Measurements from ENCODE around the gene PSMC3. TPM values are rescaled to one million over a fixed set of nuclear protein-coding genes. Genes with fewer than 3 reads are reported as not detected.
A peak's percentile ranks its signal among the peaks of the same experiment; 100 is the strongest.

The PSMC3 gene
- total RNA-seq, 1 experiment from 2014 or later = 222 TPM

GRCh38 chr11:47377571-47378009 lies 48.6 kb downstream of the PSMC3 start:
- Histone ChIP-seq H3K4me3 (no peak overlapping the region), H2AFZ (no peak overlapping the region), H3K36me3 (ENCODE audit: low read depth) (no peaks in the 10 kb centered on the region), H3K4me1 (replicated peaks; ENCODE audit: insufficient read depth) (no peaks in the 10 kb centered on the region), H4K20me1 (ENCODE audit: insufficient read depth) (no peaks in the 10 kb centered on the region), H3K9me2 (ENCODE audit: insufficient read depth) (no peaks in the 10 kb centered on the region), H3K27me3 (ENCODE audit: insufficient read depth, low read depth) (no peaks in the 10 kb centered on the region), H3F3A (ENCODE audit: insufficient read depth, low read depth) (no peaks in the 10 kb centered on the region), H3K79me2 (ENCODE audit: low read depth) (no peaks in the 10 kb centered on the region), H3K4me2 (no peak overlapping the region), H3K27ac (no peak overlapping the region), H3K9me3 (ENCODE audit: insufficient read depth, low read depth) (no peaks in the 10 kb centered on the region)
- TF ChIP-seq CTCF (conservative IDR thresholded peaks at IDR 0.05) (no peak), EZH2 (IDR thresholded peaks at IDR 0.05; ENCODE audit: low read depth) (no peak)
- peak in 1 of 2 experiments; percentile 25 for DNase-seq
- BruUV-seq (replicated peaks) = no TSS peak
- POLR2A ChIA-PET (ENCODE audit: unreplicated experiment) = no interaction called here
- intact Hi-C loops (cut with micrococcal nuclease; ENCODE audit: unreplicated experiment) = no loop called here
- CTCF ChIA-PET = no interaction called here

GRCh38 chr11:47376525-47377371 lies 49.5 kb downstream of the PSMC3 start:
- no peak overlapping the region for H2AFZ ChIP-seq
- H3K4me1 ChIP-seq (replicated peaks; ENCODE audit: insufficient read depth) = no peaks in the 10 kb centered on the region
- DNase-seq = peak in 1 of 2 experiments; percentile 33
- no peaks in the 10 kb centered on the region for H3K9me2 ChIP-seq (ENCODE audit: insufficient read depth)
- intact Hi-C loops (cut with micrococcal nuclease; ENCODE audit: unreplicated experiment) = no loop called here
- ChIA-PET POLR2A (ENCODE audit: unreplicated experiment) (no interaction called here), CTCF (no interaction called here)
- H3K4me2 ChIP-seq = no peak overlapping the region
- H3K4me3 ChIP-seq = no peak overlapping the region
- H3K27ac ChIP-seq = no peak overlapping the region
- BruUV-seq (replicated peaks) = no TSS peak
- no peaks in the 10 kb centered on the region for H3K27me3 ChIP-seq (ENCODE audit: insufficient read depth, low read depth)
- no peaks in the 10 kb centered on the region for H4K20me1 ChIP-seq (ENCODE audit: insufficient read depth)
- H3K36me3 ChIP-seq (ENCODE audit: low read depth) = no peaks in the 10 kb centered on the region
- H3F3A ChIP-seq (ENCODE audit: insufficient read depth, low read depth) = no peaks in the 10 kb centered on the region
- TF ChIP-seq EZH2 (IDR thresholded peaks at IDR 0.05; ENCODE audit: low read depth) (no peak), CTCF (conservative IDR thresholded peaks at IDR 0.05) (no peak)
- H3K79me2 ChIP-seq (ENCODE audit: low read depth) = no peaks in the 10 kb centered on the region
- H3K9me3 ChIP-seq (ENCODE audit: insufficient read depth, low read depth) = no peaks in the 10 kb centered on the region

GRCh38 chr11:47376107-47376524 lies 50.1 kb downstream of the PSMC3 start:
- Histone ChIP-seq H3K9me2 (ENCODE audit: insufficient read depth) (no peaks in the 10 kb centered on the region), H3K27ac (no peak overlapping the region), H3K9me3 (ENCODE audit: insufficient read depth, low read depth) (no peaks in the 10 kb centered on the region), H3K4me2 (no peak overlapping the region), H3K36me3 (ENCODE audit: low read depth) (no peaks in the 10 kb centered on the region), H3K27me3 (ENCODE audit: insufficient read depth, low read depth) (no peaks in the 10 kb centered on the region), H2AFZ (no peak overlapping the region), H4K20me1 (ENCODE audit: insufficient read depth) (no peaks in the 10 kb centered on the region), H3F3A (ENCODE audit: insufficient read depth, low read depth) (no peaks in the 10 kb centered on the region), H3K4me1 (replicated peaks; ENCODE audit: insufficient read depth) (no peaks in the 10 kb centered on the region), H3K4me3 (no peak overlapping the region), H3K79me2 (ENCODE audit: low read depth) (no peaks in the 10 kb centered on the region)
- TF ChIP-seq EZH2 (IDR thresholded peaks at IDR 0.05; ENCODE audit: low read depth) (no peak), CTCF (conservative IDR thresholded peaks at IDR 0.05) (no peak)
- intact Hi-C loops (cut with micrococcal nuclease; ENCODE audit: unreplicated experiment) = no loop called here
- no peak for DNase-seq
- POLR2A ChIA-PET (ENCODE audit: unreplicated experiment) = no interaction called here
- CTCF ChIA-PET = no interaction called here
- BruUV-seq (replicated peaks) = no TSS peak
